Measurements from ENCODE around the gene GNB3. TPM values are rescaled to one million over a fixed set of nuclear protein-coding genes. Genes with fewer than 3 reads are reported as not detected.

Gene GNB3
- total and polyA plus RNA-seq, 2 of the 4 experiments (the other 2 are of a cell fraction), result 0.72 to 20.5 TPM

DNA sequence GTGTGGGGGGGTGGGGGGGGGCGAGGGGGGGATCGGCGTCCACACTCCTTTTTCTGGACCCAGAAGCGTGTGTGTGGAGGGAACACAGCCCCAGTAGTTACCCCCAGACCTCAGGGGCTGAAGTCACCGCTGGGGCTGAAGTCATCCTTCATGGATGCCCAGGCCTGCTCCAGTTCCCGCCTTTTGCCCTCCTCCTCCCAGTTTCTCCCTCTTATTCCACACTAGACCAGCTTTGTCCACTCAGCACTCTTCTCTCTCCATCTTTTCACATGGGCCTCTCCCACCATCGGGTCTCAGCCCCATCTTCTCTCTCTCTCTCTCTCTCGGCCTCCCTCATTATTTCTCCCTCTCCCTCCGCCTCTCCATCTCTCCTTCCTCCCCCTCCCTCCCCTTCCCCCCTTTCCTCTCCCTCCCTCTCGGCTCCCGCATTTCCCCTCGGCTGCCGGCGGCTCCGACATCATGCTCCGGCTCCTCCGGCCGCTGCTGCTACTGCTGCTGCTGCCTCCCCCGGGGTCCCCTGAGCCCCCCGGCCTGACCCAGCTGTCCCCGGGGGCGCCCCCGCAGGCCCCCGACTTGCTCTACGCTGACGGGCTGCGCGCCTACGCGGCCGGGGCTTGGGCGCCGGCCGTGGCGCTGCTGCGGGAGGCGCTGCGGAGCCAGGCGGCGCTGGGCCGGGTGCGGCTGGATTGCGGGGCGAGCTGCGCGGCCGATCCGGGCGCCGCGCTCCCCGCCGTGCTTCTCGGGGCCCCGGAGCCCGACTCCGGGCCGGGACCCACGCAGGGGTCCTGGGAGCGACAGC, 12.5 kb upstream of the GNB3 start, which contains the start of gene P3H3 (continued):
- TF ChIP-seq, protein P1, sequence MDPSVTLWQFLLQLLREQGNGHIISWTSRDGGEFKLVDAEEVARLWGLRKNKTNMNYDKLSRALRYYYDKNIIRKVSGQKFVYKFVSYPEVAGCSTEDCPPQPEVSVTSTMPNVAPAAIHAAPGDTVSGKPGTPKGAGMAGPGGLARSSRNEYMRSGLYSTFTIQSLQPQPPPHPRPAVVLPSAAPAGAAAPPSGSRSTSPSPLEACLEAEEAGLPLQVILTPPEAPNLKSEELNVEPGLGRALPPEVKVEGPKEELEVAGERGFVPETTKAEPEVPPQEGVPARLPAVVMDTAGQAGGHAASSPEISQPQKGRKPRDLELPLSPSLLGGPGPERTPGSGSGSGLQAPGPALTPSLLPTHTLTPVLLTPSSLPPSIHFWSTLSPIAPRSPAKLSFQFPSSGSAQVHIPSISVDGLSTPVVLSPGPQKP (IDR thresholded peaks at IDR 0.05; ENCODE audit: borderline replicate concordance, low read depth, low read length), result no peak
- no peak for TF ChIP-seq CHD1 (IDR thresholded peaks at IDR 0.05; ENCODE audit: low read depth, low read length)
